UCSD-AML1 (cell line): ENCODE results near the gene IVL.

Experiments
- DNase-seq: peaks from one replicate; lab custom pipeline; 2025; ENCODE audit not compliant: unreplicated experiment; lab: John Stamatoyannopoulos, UW

Gene IVL

DNA sequence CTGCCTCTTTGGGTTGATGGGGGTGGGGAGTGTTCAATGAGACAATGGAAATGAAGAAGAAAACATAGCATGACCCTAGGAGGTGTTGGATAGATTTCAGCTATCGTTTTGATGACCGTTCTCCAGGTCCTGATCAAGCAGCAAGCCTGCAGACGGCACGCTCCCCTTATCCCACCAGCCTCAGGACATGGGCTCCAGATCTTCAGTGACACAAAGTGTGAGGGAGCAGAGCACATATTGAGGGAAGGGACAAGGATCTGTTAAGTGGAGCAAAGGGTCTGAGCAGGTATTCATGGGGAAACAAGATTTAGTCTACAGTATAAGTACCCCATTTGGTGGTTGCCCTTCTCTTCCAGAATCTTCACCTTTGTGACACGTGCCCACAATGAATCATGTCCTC is 43.4 kb downstream of the IVL start:
- DNase-seq = no peak

GRCh38 chr1:152953761-152954160 is 45.4 kb downstream of the IVL start:
- DNase-seq = no peak

GRCh38 chr1:152954436-152954835 is 46.1 kb downstream of the IVL start:
- no peak for DNase-seq

DNA sequence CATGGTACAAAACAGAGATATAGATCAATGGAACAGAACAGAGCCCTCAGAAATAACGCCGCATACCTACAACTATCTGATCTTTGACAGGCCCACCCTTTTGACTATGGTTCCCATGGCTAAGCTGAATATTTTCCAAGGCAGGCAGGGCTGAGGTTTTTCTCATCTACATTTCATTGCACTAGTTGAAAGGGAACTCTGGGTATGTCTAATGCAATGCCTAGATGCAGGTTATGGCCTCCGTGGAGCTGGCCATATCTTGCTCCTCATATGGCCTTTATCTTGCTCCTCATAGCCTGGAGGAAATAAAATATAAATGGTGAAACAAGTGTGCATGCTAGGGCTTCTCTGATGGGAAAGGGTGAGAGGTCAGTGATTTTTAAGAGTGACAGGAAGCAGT is 49.2 kb downstream of the IVL start:
- DNase-seq = no peak

GRCh38 chr1:152959273-152959672 is 50.9 kb downstream of the IVL start:
- no peak for DNase-seq

GRCh38 chr1:152959801-152960451 is 51.6 kb downstream of the IVL start:
- DNase-seq = no peak

- DNase-seq = peak; percentile 33
Observed at GRCh38 chr1:152960452-152961044, 52.2 kb downstream of the IVL start.
